ENCODE results near the gene OR5B3. TPM values are rescaled to one million over a fixed set of nuclear protein-coding genes. Genes with fewer than 3 reads are reported as not detected.
A peak's percentile ranks its signal among the peaks of the same experiment; 100 is the strongest.
"Not testable (repeated sequence)": the region's sequence is repeated elsewhere in the genome, so short reads cannot be mapped to it uniquely, and the experiment has no call there.

The OR5B3 gene
- polyA plus RNA-seq, 2 of the 4 experiments (the other 2 are of a cell fraction), result not detected

GRCh38 chr11:58434217-58434616 is 27.5 kb upstream of the OR5B3 start:
- Histone ChIP-seq H3K9me3 (no peaks in the 10 kb centered on the region; the same call in 2 of the 3 replicates), H3K4me1 (no peaks in the 10 kb centered on the region), H3K4me2 (no peak overlapping the region), H3K27ac (no peak overlapping the region), H3K4me3 (no peak overlapping the region)
- FAIRE-seq (no peak), ATAC-seq (no peak), DNase-seq (ENCODE audit: low read depth in 1 of 2, low spot score in 1 of 2) (no peak)
- no peak for TF ChIP-seq CEBPB (IDR thresholded peaks at IDR 0.05)
- TF ChIP-seq MAFK (IDR thresholded peaks at IDR 0.05; ENCODE audit: partially characterized antibody), result peak; percentile 70
- POLR2A ChIA-PET, result no interaction called here
- CTCF ChIA-PET, result no interaction called here
- WGBS (ENCODE audit: missing lambda C conversion rate), result 25% methylated on average over 3 of the region's 3 CpGs

GRCh38 chr11:58433638-58434203 is 27.0 kb upstream of the OR5B3 start:
- no peaks in the 10 kb centered on the region; the same call in 2 of the 3 replicates for H3K9me3 ChIP-seq
- POLR2A ChIA-PET, result no interaction called here
- H3K4me2 ChIP-seq, result no peak overlapping the region
- no peak for ATAC-seq
- CTCF ChIA-PET, result no interaction called here
- no peak overlapping the region for H3K27ac ChIP-seq
- H3K4me1 ChIP-seq, result no peaks in the 10 kb centered on the region
- no peak overlapping the region for H3K4me3 ChIP-seq
- FAIRE-seq, result no peak
- 15% methylated on average over 3 of the region's 3 CpGs for WGBS (ENCODE audit: missing lambda C conversion rate)
- no peak for TF ChIP-seq PHF8 (IDR thresholded peaks at IDR 0.05; ENCODE audit: borderline replicate concordance, low read depth)
- no peak for TF ChIP-seq ESRRA (IDR thresholded peaks at IDR 0.05; ENCODE audit: borderline replicate concordance, low read length)
- no peak for TF ChIP-seq EP300 (IDR thresholded peaks at IDR 0.05)
- no peak for TF ChIP-seq HOXB5 (CRISPR knock-in tag; IDR thresholded peaks at IDR 0.05)
- TF ChIP-seq RNF2 (IDR thresholded peaks at IDR 0.05; ENCODE audit: borderline replicate concordance, low read depth), result no peak
- TF ChIP-seq CEBPB (IDR thresholded peaks at IDR 0.05), result no peak
- DNase-seq (ENCODE audit: low read depth in 1 of 2, low spot score in 1 of 2), result no peak

- no peak for ATAC-seq
- CTCF ChIA-PET, result no interaction called here
- Histone ChIP-seq H3K4me3 (no peak overlapping the region), H3K4me1 (no peaks in the 10 kb centered on the region), H3K27ac (no peak overlapping the region), H3K9me3 (no peaks in the 10 kb centered on the region), H3K4me2 (no peak overlapping the region)
- DNase-seq (ENCODE audit: low read depth in 1 of 2, low spot score in 1 of 2), result no peak
- FAIRE-seq, result no peak
- POLR2A ChIA-PET, result no interaction called here
- WGBS (ENCODE audit: missing lambda C conversion rate), result 0% methylated on average over 1 of the region's 1 CpG
- TF ChIP-seq MAFK (IDR thresholded peaks at IDR 0.05; ENCODE audit: partially characterized antibody) (peak; percentile 69), RNF2 (IDR thresholded peaks at IDR 0.05; ENCODE audit: borderline replicate concordance, low read depth) (no peak)
These were observed 22.6 kb upstream of the OR5B3 start for GRCh38 chr11:58429273-58429672.

- WGBS (ENCODE audit: missing lambda C conversion rate), result 0% methylated on average over 3 of the region's 3 CpGs
- DNase-seq (ENCODE audit: low read depth in 1 of 2, low spot score in 1 of 2), result no peak
- POLR2A ChIA-PET, result no interaction called here
- Histone ChIP-seq H3K4me3 (no peak within 1 kb of the TSS), H3K4me2 (no peak within 1 kb of the TSS), H3K27ac (no peak within 1 kb of the TSS), H3K9me3 (no peaks in the 10 kb centered on the region), H3K4me1 (no peaks in the 10 kb centered on the region)
- TF ChIP-seq ZFP36 (IDR thresholded peaks at IDR 0.05; ENCODE audit: borderline replicate concordance, partially characterized antibody), result no peak
- TF ChIP-seq POLR2A (IDR thresholded peaks at IDR 0.05; ENCODE audit: low read length), result no peak
- no peak for TF ChIP-seq TP53 (CRISPR knock-in tag; IDR thresholded peaks at IDR 0.05)
- TF ChIP-seq HOXB5 (CRISPR knock-in tag; IDR thresholded peaks at IDR 0.05), result no peak
- no peak for TF ChIP-seq BCL3 (IDR thresholded peaks at IDR 0.05)
- TF ChIP-seq CEBPB (IDR thresholded peaks at IDR 0.05), result no peak
- TF ChIP-seq PHF8 (IDR thresholded peaks at IDR 0.05; ENCODE audit: borderline replicate concordance, low read depth), result no peak
- TF ChIP-seq HEYL (CRISPR knock-in tag; IDR thresholded peaks at IDR 0.05), result no peak
- TF ChIP-seq BHLHE40 (IDR thresholded peaks at IDR 0.05; ENCODE audit: low read depth, low read length), result no peak
- no peak for TF ChIP-seq HDAC2 (IDR thresholded peaks at IDR 0.05)
- no peak for TF ChIP-seq ZC3H11A (IDR thresholded peaks at IDR 0.05)
- TF ChIP-seq FOSL2 (IDR thresholded peaks at IDR 0.05), result no peak
- TF ChIP-seq FOSL2 (CRISPR knock-in tag; IDR thresholded peaks at IDR 0.05), result no peak
- TF ChIP-seq MAX (IDR thresholded peaks at IDR 0.05), result no peak
- no peak for TF ChIP-seq ATOH8 (CRISPR knock-in tag; IDR thresholded peaks at IDR 0.05; ENCODE audit: low read depth)
- TF ChIP-seq NFE2L2 (conservative IDR thresholded peaks at IDR 0.05; ENCODE audit: low read length), result no peak
- TF ChIP-seq RCOR1 (IDR thresholded peaks at IDR 0.05; ENCODE audit: low read depth, low read length), result no peak
- TF ChIP-seq RNF2 (IDR thresholded peaks at IDR 0.05; ENCODE audit: borderline replicate concordance, low read depth), result no peak
- TF ChIP-seq KDM5A (IDR thresholded peaks at IDR 0.05), result no peak
- CTCF ChIA-PET, result interaction anchor here (0.6 kb wide), 1 partner anchor 85 kb away, joined by 4 read pairs; no protein-coding TSS in a partner anchor
- no peak for FAIRE-seq
- no peak for ATAC-seq
These were observed 21.3 kb upstream of the OR5B3 start, which contains the start of gene OR5B2 for GRCh38 chr11:58428021-58428420. Gene OR5B2 (minus strand): TSS chr11:58428121. CDS start chr11:58423261, 4,860 bp downstream.

- H3K9me3 ChIP-seq; CTCF ChIA-PET; ATAC-seq; POLR2A ChIA-PET; H3K4me1 ChIP-seq; H3K4me2 ChIP-seq; H3K4me3 ChIP-seq; DNase-seq (ENCODE audit: low read depth in 1 of 2, low spot score in 1 of 2); H3K27ac ChIP-seq; FAIRE-seq: not testable (repeated sequence)
- WGBS (ENCODE audit: missing lambda C conversion rate), result 0% methylated on average over 1 of the region's 2 CpGs
These were observed 7.1 kb downstream of the OR5B3 start for GRCh38 chr11:58399622-58400021.

Data from A549 (cell line).